ENCODE measurements around the gene HIVEP2. TPM values are rescaled to one million over a fixed set of nuclear protein-coding genes. Genes with fewer than 3 reads are reported as not detected.

HIVEP2 gene
- total and polyA plus RNA-seq, 2 of the 4 experiments (the other 2 are of a cell fraction): 4.3 to 11.3 TPM

DNA sequence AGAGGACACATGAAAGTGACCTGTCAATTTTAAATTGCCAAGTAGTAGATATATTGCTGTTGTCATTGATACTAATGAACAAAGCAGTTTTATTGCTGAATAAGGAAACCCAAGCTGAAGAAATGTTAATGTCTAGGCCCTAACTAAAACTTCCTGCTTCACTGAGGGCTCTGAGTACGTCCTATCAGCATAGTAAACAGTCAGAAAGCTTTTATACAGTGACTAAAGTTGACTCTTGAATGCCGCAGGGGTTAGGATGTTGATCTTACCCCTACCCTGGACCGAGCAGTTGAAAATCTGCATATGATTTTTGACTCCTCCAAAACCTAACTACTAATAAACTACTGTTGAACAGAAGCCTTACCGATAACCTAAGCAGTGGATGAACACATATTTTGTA lies 149.0 kb downstream of the HIVEP2 start:
- in situ Hi-C loops (cut with MboI; ENCODE audit: low sequenced_read_pairs): no loop called here
- H4K5ac ChIP-seq (ENCODE audit: low read depth, low read length): no peak overlapping the region
- H2BK120ac ChIP-seq (ENCODE audit: low read depth, low read length): no peak overlapping the region
- no peak overlapping the region for H3K27ac ChIP-seq (ENCODE audit: insufficient read depth, low read length)
- H2BK5ac ChIP-seq (ENCODE audit: low read depth, low read length, poor library complexity, severe bottlenecking): no peak overlapping the region
- intact Hi-C loops (cut with micrococcal nuclease): no loop called here
- no peak overlapping the region for H3K4me3 ChIP-seq (ENCODE audit: insufficient read depth, low read depth, low read length)
- H3K36me3 ChIP-seq (ENCODE audit: control insufficient read depth, insufficient read depth, low read length): no peaks in the 10 kb centered on the region
- H3K9ac ChIP-seq (ENCODE audit: low read depth, low read length): no peak overlapping the region
- H3K4me1 ChIP-seq (ENCODE audit: control insufficient read depth, insufficient read depth, low read length): peaks cover 3% of the 10 kb centered on the region; the same call in 1 of the 2 replicates
- ATAC-seq (ENCODE audit: low read depth) (no peak), DNase-seq (no peak)
- ChIA-PET POLR2A (ENCODE audit: unreplicated experiment) (no interaction called here), CTCF (no interaction called here)
- no peak overlapping the region for H3K4ac ChIP-seq (ENCODE audit: low read depth, low read length)
- no peaks in the 10 kb centered on the region for H3K9me3 ChIP-seq (ENCODE audit: control insufficient read depth, insufficient read depth, low read length)
- H4K91ac ChIP-seq (ENCODE audit: insufficient read depth, low read depth, low read length): no peak overlapping the region
- TF ChIP-seq, protein P1, sequence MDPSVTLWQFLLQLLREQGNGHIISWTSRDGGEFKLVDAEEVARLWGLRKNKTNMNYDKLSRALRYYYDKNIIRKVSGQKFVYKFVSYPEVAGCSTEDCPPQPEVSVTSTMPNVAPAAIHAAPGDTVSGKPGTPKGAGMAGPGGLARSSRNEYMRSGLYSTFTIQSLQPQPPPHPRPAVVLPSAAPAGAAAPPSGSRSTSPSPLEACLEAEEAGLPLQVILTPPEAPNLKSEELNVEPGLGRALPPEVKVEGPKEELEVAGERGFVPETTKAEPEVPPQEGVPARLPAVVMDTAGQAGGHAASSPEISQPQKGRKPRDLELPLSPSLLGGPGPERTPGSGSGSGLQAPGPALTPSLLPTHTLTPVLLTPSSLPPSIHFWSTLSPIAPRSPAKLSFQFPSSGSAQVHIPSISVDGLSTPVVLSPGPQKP (IDR thresholded peaks at IDR 0.05; ENCODE audit: borderline replicate concordance, low read depth, low read length): no peak
- TF ChIP-seq CHD1 (IDR thresholded peaks at IDR 0.05; ENCODE audit: low read depth, low read length) (no peak), FOS (IDR thresholded peaks at IDR 0.05; ENCODE audit: low read depth, low read length) (no peak), NFE2L2 (IDR thresholded peaks at IDR 0.05; ENCODE audit: low read depth, low read length) (no peak), BHLHE40 (IDR thresholded peaks at IDR 0.05; ENCODE audit: low read depth, low read length) (no peak), RAD21 (IDR thresholded peaks at IDR 0.05; ENCODE audit: low read length) (no peak), SMC3 (IDR thresholded peaks at IDR 0.05; ENCODE audit: low read depth, low read length) (no peak)
- TF ChIP-seq, protein P2, sequence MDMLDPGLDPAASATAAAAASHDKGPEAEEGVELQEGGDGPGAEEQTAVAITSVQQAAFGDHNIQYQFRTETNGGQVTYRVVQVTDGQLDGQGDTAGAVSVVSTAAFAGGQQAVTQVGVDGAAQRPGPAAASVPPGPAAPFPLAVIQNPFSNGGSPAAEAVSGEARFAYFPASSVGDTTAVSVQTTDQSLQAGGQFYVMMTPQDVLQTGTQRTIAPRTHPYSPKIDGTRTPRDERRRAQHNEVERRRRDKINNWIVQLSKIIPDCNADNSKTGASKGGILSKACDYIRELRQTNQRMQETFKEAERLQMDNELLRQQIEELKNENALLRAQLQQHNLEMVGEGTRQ (IDR thresholded peaks at IDR 0.05; ENCODE audit: low read depth, low read length): no peak
- H3K14ac ChIP-seq (replicated peaks; ENCODE audit: low read depth, low read length): no peak overlapping the region
- peaks cover 34 to 37% of the 10 kb centered on the region in 2 experiments for H3K79me1 ChIP-seq (ENCODE audit: low read depth in 1 of 2, low read length in 2 of 2)
- H3K56ac ChIP-seq (ENCODE audit: extremely low read depth, insufficient read depth, low read length): no peak overlapping the region
- no peak overlapping the region for H3K23ac ChIP-seq (ENCODE audit: low read depth, low read length)
- WGBS, 2 experiments (ENCODE audit: extremely low coverage in 2 of 2, insufficient read length in 1 of 2): no CpG with 5 or more reads among the region's 4 CpGs
- no peak overlapping the region for H2BK20ac ChIP-seq (ENCODE audit: low read depth, low read length)
- no peaks in the 10 kb centered on the region for H3K27me3 ChIP-seq (ENCODE audit: control insufficient read depth, insufficient read depth, low read length)
- H2AFZ ChIP-seq (replicated peaks; ENCODE audit: low read length, poor library complexity): no peak overlapping the region
- dilution Hi-C loops (cut with HindIII; ENCODE audit: low sequenced_read_pairs, unreplicated experiment): no loop called here
- H3K9me1 ChIP-seq (ENCODE audit: insufficient read depth, low read length): peaks cover 3% of the 10 kb centered on the region; the same call in 1 of the 2 replicates
- no peaks in the 10 kb centered on the region; the same call in 1 of the 2 replicates for H4K20me1 ChIP-seq (ENCODE audit: insufficient read depth, low read length)
- H2AK9ac ChIP-seq (replicated peaks; ENCODE audit: low read depth, low read length, poor library complexity): no peak overlapping the region
- H3K18ac ChIP-seq (ENCODE audit: low read depth, low read length): no peak overlapping the region
- BruUV-seq (replicated peaks): no TSS peak
- H2AK5ac ChIP-seq (ENCODE audit: low read depth, low read length): no peak overlapping the region
- H4K8ac ChIP-seq (ENCODE audit: low read depth in 2 of 2, low read length in 2 of 2): 0 out of 4 replicates have a peak overlapping the region, but pooled peaks of 1 of the 2 experiments have one; percentile 16
- H3K4me2 ChIP-seq (ENCODE audit: low read depth, low read length): no peak overlapping the region
- H2BK15ac ChIP-seq (ENCODE audit: low read depth, low read length): no peak overlapping the region
